ENCODE measurements around the gene MAML2. TPM values are rescaled to one million over a fixed set of nuclear protein-coding genes. Genes with fewer than 3 reads are reported as not detected.

MAML2 gene
- total and polyA plus RNA-seq, 9 of the 15 experiments (the other 6 are each of a cell fraction or from before 2014, with no cell fraction given) = 0.79 to 6.8 (median 4.8) TPM

DNA sequence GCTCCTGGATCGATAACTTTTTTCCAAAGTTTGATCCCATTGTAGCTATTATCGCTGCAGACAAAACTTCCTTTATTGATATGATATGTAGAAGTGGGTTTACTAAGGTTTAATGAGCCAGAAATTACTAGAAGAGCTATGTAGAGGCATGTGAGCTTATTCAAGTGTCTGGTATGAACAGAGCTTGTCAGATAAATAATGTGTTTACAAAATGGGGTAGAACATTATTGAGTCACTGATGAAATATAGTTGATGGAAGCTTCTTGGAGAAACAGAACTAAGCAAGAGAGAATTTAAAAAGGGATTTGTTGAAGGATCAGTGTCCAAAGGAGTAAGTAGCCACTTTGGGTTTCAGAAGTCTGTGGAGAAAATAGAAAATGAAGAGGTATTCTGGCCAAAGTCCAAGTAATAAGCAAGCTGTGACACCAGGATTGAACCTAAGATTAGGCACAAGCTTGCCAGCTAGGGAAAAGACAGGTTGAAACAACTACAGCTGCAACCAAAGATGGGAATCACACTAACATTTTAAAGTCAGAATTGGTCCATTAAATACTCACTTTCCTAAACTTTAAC is 104.3 kb downstream of the MAML2 start:
- DNase-seq (ENCODE audit: extremely low read depth in 1 of 4, low spot score in 3 of 4) (no peak), ATAC-seq (no peak), FAIRE-seq (no peak)
- Histone ChIP-seq H3K36me3 (ENCODE audit: control insufficient read depth, insufficient read depth, low read length) (no peaks in the 10 kb centered on the region), H3K4me3 (no peak overlapping the region), H3K79me2 (ENCODE audit: control insufficient read depth, insufficient read depth, low read length) (0 out of 3 replicates have a peak, but pooled peaks cover 12% of the 10 kb centered on the region), H3K27me3 (ENCODE audit: control insufficient read depth in 2 of 2, insufficient read depth in 2 of 2, low read length in 2 of 2) (no peaks in the 10 kb centered on the region), H3K27ac (ENCODE audit: extremely low read depth, low read depth, low read length) (no peak overlapping the region), H4K20me1 (replicated peaks; ENCODE audit: control insufficient read depth, insufficient read depth, low read length) (no peaks in the 10 kb centered on the region), H3K9ac (ENCODE audit: insufficient read depth in 1 of 2, low read depth in 2 of 2, low read length in 2 of 2) (no peak overlapping the region), H2AFZ (ENCODE audit: low read depth, low read length) (0 out of 2 replicates have a peak overlapping the region, but pooled peaks have one; percentile 9), H3K4me1 (replicated peaks in 1 of 2; ENCODE audit: control insufficient read depth in 2 of 2, insufficient read depth in 2 of 2, low read length in 2 of 2) (peaks cover under 1 to 21% of the 10 kb centered on the region in 2 experiments; a peak in 4 of 5 replicates), H3K9me1 (ENCODE audit: control insufficient read depth, insufficient read depth, low read length) (no peaks in the 10 kb centered on the region), H3K4me2 (ENCODE audit: insufficient read depth, low read length) (no peak overlapping the region), H3K9me3 (replicated peaks; ENCODE audit: control insufficient read depth, insufficient read depth, low read depth, low read length) (no peaks in the 10 kb centered on the region)
- POLR2A ChIA-PET = interaction anchor here (0.6 to 0.8 kb wide), 2 partner anchors 12 to 99 kb away, joined by 3 read pairs; no protein-coding TSS in a partner anchor
- WGBS (ENCODE audit: insufficient coverage, low coverage, missing lambda C conversion rate) = 74% methylated on average over 2 of the region's 2 CpGs
- CTCF ChIA-PET (ENCODE audit: low intra/inter-chr PET ratio) = no interaction called here
- no peak for TF ChIP-seq TCF3 (CRISPR knock-in tag; IDR thresholded peaks at IDR 0.05)
- TF ChIP-seq CBX2 (IDR thresholded peaks at IDR 0.05; ENCODE audit: insufficient read depth, low read length, poor library complexity, severe bottlenecking) = no peak
- TF ChIP-seq RHOXF2B (CRISPR knock-in tag; conservative IDR thresholded peaks at IDR 0.05) = no peak
- no peak for TF ChIP-seq SRSF7 (optimal IDR thresholded peaks at IDR 0.05; ENCODE audit: low read depth, low read length)
- TF ChIP-seq POLR2AphosphoS2 (IDR thresholded peaks at IDR 0.05; ENCODE audit: low read length) = no peak
- TF ChIP-seq NFIC (IDR thresholded peaks at IDR 0.05) = peak; percentile 57
- no peak for TF ChIP-seq ZNF224 (CRISPR knock-in tag; IDR thresholded peaks at IDR 0.05)
- TF ChIP-seq HCFC1 (IDR thresholded peaks at IDR 0.05; ENCODE audit: low read depth, low read length) = no peak
- in situ Hi-C loops (cut with MboI) = no loop called here
- intact Hi-C loops (cut with micrococcal nuclease) = no loop called here
- no TSS peak for BruUV-seq (replicated peaks)

Data from K562 (cell line).